Transverse colon (tissue), 4 donors: ENCODE measurements around the gene EPC2. TPM values are rescaled to one million over a fixed set of nuclear protein-coding genes. Genes with fewer than 3 reads are reported as not detected.

ENCODE experiments used
- DNase-seq: peaks from one replicate; pipeline ENCODE4 v3.0.0-alpha.2; 2019
- H3K27ac ChIP-seq, 4 donors: fragments of 200-600 bp; sonication (generic); 2 replicates each; pipeline ENCODE4 v1.5.1; 2016 to 2018; ENCODE audit warnings: inconsistent platforms in 4 of 4
- H3K27me3 ChIP-seq: fragments of 200-600 bp; sonication (generic); 2 replicates; pipeline ENCODE4 v1.5.1; 2017; ENCODE audit warnings: inconsistent platforms
- H3K36me3 ChIP-seq, 4 donors: fragments of 200-600 bp; sonication (generic); 2 replicates each; pipeline ENCODE4 v1.5.1; 2017 to 2019; ENCODE audit warnings: inconsistent platforms in 4 of 4
- H3K4me1 ChIP-seq, 4 donors: fragments of 200-600 bp; sonication (generic); 2 replicates each; pipeline ENCODE4 v1.5.1; 2017 to 2020; ENCODE audit warnings: inconsistent platforms in 4 of 4
- H3K4me3 ChIP-seq, 4 donors: fragments of 200-600 bp; sonication (generic); 1 replicate in 1 of 4; 2 replicates in 3 of 4; pipeline versions ENCODE4 v1.5.1 to v1.6.1; 2017 to 2019; ENCODE audit warnings: inconsistent platforms in 4 of 4
- H3K9me3 ChIP-seq, 2 donors: fragments of 200-600 bp; sonication (generic); 2 replicates each; pipeline ENCODE4 v1.5.1; 2017 to 2019; ENCODE audit warnings: inconsistent platforms in 2 of 2
- EP300 ChIP-seq: sonication (generic); formaldehyde crosslinking; IDR thresholded peaks from one replicate; pipeline ENCODE4 v1.6.1; 2017; ENCODE audit warnings: antibody characterized with exemption, low read depth
- POLR2A ChIP-seq: fragments of 450-650 bp; IDR thresholded peaks from one replicate; pipeline ENCODE4 v1.6.1; 2016; ENCODE audit warnings: antibody characterized with exemption, mild to moderate bottlenecking, moderate library complexity
- POLR2AphosphoS5 ChIP-seq, 3 donors: sonication (generic); formaldehyde crosslinking; IDR thresholded peaks; one replicate each; pipeline ENCODE4 v1.6.1; 2016; ENCODE audit warnings: antibody characterized with exemption in 3 of 3
- WGBS, 2 donors: methylation state at CpG; one replicate each; pipeline ENCODE4 v1.1.5; 2018; ENCODE audit warnings: low coverage in 1 of 2; 5-methylcytosine and 5-hydroxymethylcytosine counted together
- in situ Hi-C, 4 donors: fragments of 200-750 bp; cut with MboI; loops; one replicate each; pipeline versions ENCODE4 v1.15.0 to v1.15.1; 2017; ENCODE audit warnings: low sequenced_read_pairs in 3 of 4, low pct_ligation_motif_present in 1 of 4, low pct_unique_long_range_greater_than_20kb in 1 of 4
- intact Hi-C: fragments of 100-400 bp; cut with DNase I; formaldehyde crosslinking; loops from one replicate; pipeline ENCODE4 v1.15.1; 2023; ENCODE audit warnings: low total_unique reads
- total RNA-seq, 4 donors: library from RNA; depleted of rRNA; stranded (reverse); fragments of >200 nt; gene quantifications; one replicate each; pipeline ENCODE4 v1.1.0, GENCODE V29; 2016
- TF ChIP-seq, protein P1 (sequence below), 5 experiments: fragments of 200-600 bp in 3 of 5; fragments of 450-650 bp in 2 of 5; sonication (generic) in 3 of 5; IDR thresholded peaks; 1 replicate in 2 of 5; 2 replicates in 3 of 5; pipeline ENCODE4 v1.5.1; 2016 to 2017; ENCODE audit warnings: antibody characterized with exemption in 5 of 5, inconsistent platforms in 3 of 5, mild to moderate bottlenecking in 2 of 5, moderate library complexity in 1 of 5

The EPC2 gene
- total RNA-seq, 4 donors from 2014 or later: 18.3 to 40.4 (median 25.7) TPM

DNA sequence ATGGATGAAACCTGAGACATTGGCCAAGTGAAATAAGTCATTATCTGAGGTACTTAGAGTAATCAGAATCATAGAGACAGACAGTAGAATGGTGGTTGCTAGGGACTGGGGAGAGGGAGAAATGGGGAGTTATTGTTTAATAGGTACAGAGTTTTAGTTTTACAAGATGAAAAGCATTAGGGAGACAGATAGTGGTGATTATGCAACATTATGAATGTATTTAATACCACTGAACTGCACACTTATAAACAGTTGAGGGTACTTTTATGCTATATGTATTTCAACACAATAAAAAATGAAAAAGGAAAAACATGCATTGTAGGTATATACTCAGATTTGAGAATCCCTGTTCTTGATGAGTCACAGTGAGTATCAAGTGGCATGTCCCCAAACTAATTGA, 59.7 kb downstream of the EPC2 start:
- intact Hi-C loops: no loop called here
- Histone ChIP-seq H3K27ac (no peak overlapping the region), H3K4me3 (no peak overlapping the region), H3K9me3 (peaks cover 6 to 13% of the 10 kb centered on the region in 2 donors), H3K4me1 (no peaks in the 10 kb centered on the region), H3K27me3 (no peaks in the 10 kb centered on the region), H3K36me3 (peaks cover 0 to 13% (median 0%) of the 10 kb centered on the region in 4 donors)
- no peak for DNase-seq
- no peak for TF ChIP-seq POLR2A
- no peak for TF ChIP-seq POLR2AphosphoS5 (IDR thresholded peaks at IDR 0.05)
- TF ChIP-seq EP300: no peak
- TF ChIP-seq, protein P1, sequence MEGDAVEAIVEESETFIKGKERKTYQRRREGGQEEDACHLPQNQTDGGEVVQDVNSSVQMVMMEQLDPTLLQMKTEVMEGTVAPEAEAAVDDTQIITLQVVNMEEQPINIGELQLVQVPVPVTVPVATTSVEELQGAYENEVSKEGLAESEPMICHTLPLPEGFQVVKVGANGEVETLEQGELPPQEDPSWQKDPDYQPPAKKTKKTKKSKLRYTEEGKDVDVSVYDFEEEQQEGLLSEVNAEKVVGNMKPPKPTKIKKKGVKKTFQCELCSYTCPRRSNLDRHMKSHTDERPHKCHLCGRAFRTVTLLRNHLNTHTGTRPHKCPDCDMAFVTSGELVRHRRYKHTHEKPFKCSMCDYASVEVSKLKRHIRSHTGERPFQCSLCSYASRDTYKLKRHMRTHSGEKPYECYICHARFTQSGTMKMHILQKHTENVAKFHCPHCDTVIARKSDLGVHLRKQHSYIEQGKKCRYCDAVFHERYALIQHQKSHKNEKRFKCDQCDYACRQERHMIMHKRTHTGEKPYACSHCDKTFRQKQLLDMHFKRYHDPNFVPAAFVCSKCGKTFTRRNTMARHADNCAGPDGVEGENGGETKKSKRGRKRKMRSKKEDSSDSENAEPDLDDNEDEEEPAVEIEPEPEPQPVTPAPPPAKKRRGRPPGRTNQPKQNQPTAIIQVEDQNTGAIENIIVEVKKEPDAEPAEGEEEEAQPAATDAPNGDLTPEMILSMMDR (IDR thresholded peaks at IDR 0.05): no peak
- in situ Hi-C loops: no loop called here

DNA sequence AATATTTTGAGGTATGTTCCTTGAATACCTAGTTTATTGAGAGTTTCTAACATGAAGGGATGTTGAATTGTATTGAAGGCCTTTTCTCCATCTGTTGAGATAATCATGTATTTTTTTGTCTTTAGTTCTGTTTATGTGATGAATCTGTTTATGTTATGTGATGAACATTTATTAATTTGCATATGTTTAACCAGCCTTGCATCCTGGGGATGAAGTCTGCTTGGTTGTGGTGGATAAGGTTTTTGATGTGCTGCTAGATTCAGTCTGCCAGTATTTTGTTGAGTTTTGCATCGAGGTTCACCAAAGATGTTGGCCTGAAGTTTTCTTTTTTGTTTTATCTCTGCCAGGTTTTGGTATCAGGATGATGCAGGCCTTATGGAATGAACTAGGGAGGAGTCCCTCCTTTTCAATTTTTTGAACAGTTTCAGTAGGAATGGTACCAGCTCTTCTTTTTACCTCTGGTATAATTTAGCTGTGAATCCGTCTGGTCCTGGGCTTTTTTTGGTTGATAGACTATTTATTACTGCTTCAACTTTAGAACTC, 71.9 kb downstream of the EPC2 start:
- Histone ChIP-seq H3K36me3 (no peaks in the 10 kb centered on the region), H3K4me3 (no peak overlapping the region), H3K27me3 (no peaks in the 10 kb centered on the region), H3K27ac (no peak overlapping the region), H3K9me3 (no peaks in the 10 kb centered on the region), H3K4me1 (peaks cover 0 to 15% (median 12%) of the 10 kb centered on the region in 4 donors)
- no peak for DNase-seq
- TF ChIP-seq EP300 (no peak), POLR2AphosphoS5 (IDR thresholded peaks at IDR 0.05) (no peak), POLR2A (no peak)
- TF ChIP-seq, protein P1 (IDR thresholded peaks at IDR 0.05): no peak
- in situ Hi-C loops (no loop called here), intact Hi-C loops (no loop called here)
- 75 to 88% methylated on average over 2 of the region's 2 CpGs for WGBS, 2 donors

DNA sequence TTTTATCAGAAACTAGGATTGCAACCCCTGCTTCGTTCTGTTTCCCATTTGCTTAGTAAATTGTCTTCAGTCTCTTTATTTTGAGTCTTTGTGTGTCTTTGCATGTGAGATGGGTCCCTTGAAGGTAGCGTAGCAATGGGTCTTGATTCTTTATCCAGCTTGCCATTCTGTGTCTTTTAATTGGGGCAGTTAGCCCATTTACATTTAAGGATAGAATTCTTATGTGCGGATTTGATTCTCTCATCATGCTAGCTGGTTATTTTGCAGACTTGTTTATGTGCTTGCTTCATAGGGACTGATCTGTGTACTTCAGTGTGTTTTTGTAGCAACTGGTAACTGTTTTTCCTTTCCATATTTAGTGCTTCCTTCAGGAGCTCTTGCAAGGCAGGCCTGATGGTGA, 73.5 kb downstream of the EPC2 start:
- no peaks in the 10 kb centered on the region for H3K36me3 ChIP-seq
- H3K4me3 ChIP-seq: no peak overlapping the region
- H3K9me3 ChIP-seq: no peaks in the 10 kb centered on the region
- no peak for DNase-seq
- H3K27ac ChIP-seq: no peak overlapping the region
- peaks cover 0 to 18% (median 13%) of the 10 kb centered on the region in 4 donors for H3K4me1 ChIP-seq
- no peak for TF ChIP-seq EP300
- TF ChIP-seq POLR2AphosphoS5 (IDR thresholded peaks at IDR 0.05): no peak
- TF ChIP-seq POLR2A: no peak
- TF ChIP-seq, protein P1 (IDR thresholded peaks at IDR 0.05): no peak
- intact Hi-C loops: no loop called here
- WGBS, 2 donors: 77 to 100% methylated on average over 3 of the region's 3 CpGs
- in situ Hi-C loops: no loop called here
- no peaks in the 10 kb centered on the region for H3K27me3 ChIP-seq

DNA sequence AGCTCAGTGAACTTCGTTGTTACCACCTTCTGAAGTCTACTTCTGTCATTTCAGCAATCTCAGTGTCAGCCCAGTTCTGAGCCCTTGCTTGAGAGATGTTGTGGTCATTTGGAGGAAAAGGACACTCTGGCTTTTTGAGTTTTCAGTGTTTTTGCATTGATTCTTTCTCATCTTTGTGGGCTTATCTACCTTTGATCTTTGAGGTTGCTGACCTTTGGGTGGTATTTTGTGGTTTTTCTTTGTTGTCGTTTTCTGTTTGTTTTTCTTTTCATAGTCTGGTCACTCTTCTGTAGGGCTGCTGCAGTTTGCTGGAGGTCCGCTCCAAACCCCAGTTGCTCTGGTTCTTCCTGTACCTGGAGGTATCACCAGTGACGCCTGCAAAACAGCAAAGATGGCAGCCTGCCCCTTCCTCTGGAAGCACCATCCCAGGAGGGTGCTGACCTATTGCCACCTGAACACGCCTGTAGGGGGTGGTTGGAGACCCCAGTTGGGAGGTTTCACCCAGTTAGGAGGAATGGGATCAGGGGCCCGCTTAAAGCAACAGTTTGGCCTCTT, 74.7 kb downstream of the EPC2 start:
- 88 to 96% methylated on average over 4 to 6 of the region's 6 CpGs for WGBS, 2 donors
- Histone ChIP-seq H3K27me3 (no peaks in the 10 kb centered on the region), H3K36me3 (no peaks in the 10 kb centered on the region), H3K4me3 (no peak overlapping the region), H3K27ac (no peak overlapping the region), H3K4me1 (peaks cover 0 to 21% (median 13%) of the 10 kb centered on the region in 4 donors), H3K9me3 (no peaks in the 10 kb centered on the region)
- intact Hi-C loops: no loop called here
- TF ChIP-seq EP300: no peak
- TF ChIP-seq POLR2AphosphoS5 (IDR thresholded peaks at IDR 0.05): no peak
- TF ChIP-seq POLR2A: no peak
- TF ChIP-seq, protein P1 (IDR thresholded peaks at IDR 0.05): no peak
- in situ Hi-C loops: no loop called here
- DNase-seq: no peak
